Melanocyte of skin (primary cell): ENCODE measurements around the gene NBPF15. TPM values are rescaled to one million over a fixed set of nuclear protein-coding genes. Genes with fewer than 3 reads are reported as not detected.

Source experiments
- small RNA-seq, 2 donors: library from RNA; depleted of rRNA; stranded (forward); fragments of <200 nt; gene quantifications; one replicate each; pipeline ENCODE3, GENCODE V24; 2012
- total RNA-seq, 2 donors: library from RNA; depleted of rRNA; stranded (reverse); fragments of >200 nt; gene quantifications; 2 replicates each; pipeline ENCODE4 v1.2.3, GENCODE V29; 2012

NBPF15 gene, protein sequence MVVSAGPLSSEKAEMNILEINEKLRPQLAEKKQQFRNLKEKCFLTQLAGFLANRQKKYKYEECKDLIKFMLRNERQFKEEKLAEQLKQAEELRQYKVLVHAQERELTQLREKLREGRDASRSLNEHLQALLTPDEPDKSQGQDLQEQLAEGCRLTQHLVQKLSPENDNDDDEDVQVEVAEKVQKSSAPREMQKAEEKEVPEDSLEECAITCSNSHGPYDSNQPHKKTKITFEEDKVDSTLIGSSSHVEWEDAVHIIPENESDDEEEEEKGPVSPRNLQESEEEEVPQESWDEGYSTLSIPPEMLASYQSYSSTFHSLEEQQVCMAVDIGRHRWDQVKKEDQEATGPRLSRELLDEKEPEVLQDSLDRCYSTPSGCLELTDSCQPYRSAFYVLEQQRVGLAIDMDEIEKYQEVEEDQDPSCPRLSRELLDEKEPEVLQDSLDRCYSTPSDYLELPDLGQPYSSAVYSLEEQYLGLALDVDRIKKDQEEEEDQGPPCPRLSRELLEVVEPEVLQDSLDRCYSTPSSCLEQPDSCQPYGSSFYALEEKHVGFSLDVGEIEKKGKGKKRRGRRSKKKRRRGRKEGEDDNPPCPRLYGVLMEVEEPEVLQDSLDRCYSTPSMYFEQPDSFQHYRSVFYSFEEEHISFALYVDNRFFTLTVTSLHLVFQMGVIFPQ
- 10 to 100 TPM; 26.5 to 49.6 TPM for total RNA-seq

DNA sequence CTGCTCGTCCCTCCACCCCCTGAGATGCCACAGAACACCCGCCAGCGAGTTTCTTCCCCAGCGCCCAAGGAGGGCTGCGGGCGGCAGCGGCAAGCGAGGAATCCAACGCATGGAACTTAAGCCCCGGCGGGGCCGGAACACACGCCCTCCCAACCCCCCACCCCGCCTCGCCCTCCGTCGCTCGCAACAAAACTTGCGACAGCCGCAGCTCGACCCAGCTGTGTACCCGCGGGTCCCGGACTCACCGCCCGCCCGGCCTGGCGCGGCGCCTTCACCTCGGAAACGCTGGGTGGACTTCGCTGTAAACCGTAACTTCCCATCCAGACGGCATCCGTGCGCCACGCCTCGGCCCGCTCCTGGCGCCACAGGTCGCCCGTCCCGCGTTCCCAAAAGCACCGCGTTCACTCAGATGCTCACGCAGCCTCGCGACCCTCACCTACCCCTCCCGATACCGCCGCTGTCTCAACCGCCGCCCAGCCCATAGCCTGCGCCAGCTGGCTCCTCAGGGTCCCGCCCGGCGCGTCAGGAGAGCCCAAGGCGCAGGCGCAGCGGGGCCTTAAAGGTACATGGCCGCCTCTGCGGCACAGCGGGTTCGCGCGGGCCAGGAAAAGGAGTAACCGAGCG is at the start of gene NBPF15:
NBPF15 (minus strand) TSS at position 534 of the 624 bp plus-strand sequence. CDS start 21,666 bp downstream, outside the sequence.

Small RNA genes lying within 50 kb of the gene (small RNA-seq; reads per million reads assigned to genes)
- gene AC246785.4 (0 reads per million in 2 donors), gene RNVU1-15 (62.1 to 416 reads per million in 2 donors)

Other genes with a start within 250 kb of the NBPF15 start
- gene PPIAL4E, start 88.0 kb downstream of the NBPF15 start, total RNA-seq, result not detected
- gene PPIAL4F, start 131.2 kb upstream of the NBPF15 start, total RNA-seq, result not detected